Activated naive CD8-positive, alpha-beta T cell (primary cell): Measurements from ENCODE around the gene PRPS1.
"Not testable (repeated sequence)": the region's sequence is repeated elsewhere in the genome, so short reads cannot be mapped to it uniquely, and the experiment has no call there.

Experiments used
- H3K27ac Mint-ChIP-seq: one replicate; pipeline ENCODE4 v1.8.0; 2021; ENCODE audit warnings: mixed read lengths
- H3K27me3 Mint-ChIP-seq: one replicate; pipeline ENCODE4 v1.8.0; 2021; ENCODE audit warnings: mixed read lengths
- H3K36me3 Mint-ChIP-seq: one replicate; pipeline ENCODE4 v1.8.0; 2021; ENCODE audit warnings: mixed read lengths
- H3K4me1 Mint-ChIP-seq: one replicate; pipeline ENCODE4 v1.8.0; 2021; ENCODE audit warnings: low read depth, mixed read lengths
- H3K4me3 Mint-ChIP-seq: one replicate; pipeline ENCODE4 v1.8.0; 2021; ENCODE audit warnings: mild to moderate bottlenecking, mixed read lengths
- H3K9me3 Mint-ChIP-seq: one replicate; pipeline ENCODE4 v1.8.0; 2021; ENCODE audit warnings: low read depth, mixed read lengths

Gene PRPS1

GRCh38 chrX:107627838-107628661 is at the start of gene PRPS1:
Gene PRPS1, plus strand, starts transcription at chrX:107628510. Its CDS starts 119 bp downstream, at chrX:107628629.
- Mint-ChIP-seq H3K4me3 (peak within 1 kb of the TSS; percentile 96), H3K36me3 (peaks cover 2% of the 10 kb centered on the region), H3K27me3 (no peaks in the 10 kb centered on the region), H3K9me3 (no peaks in the 10 kb centered on the region), H3K4me1 (peaks cover 28% of the 10 kb centered on the region), H3K27ac (peak within 1 kb of the TSS; percentile 95)

- H3K27me3 Mint-ChIP-seq: no peaks in the 10 kb centered on the region
- no peak overlapping the region for H3K4me3 Mint-ChIP-seq
- no peak overlapping the region for H3K27ac Mint-ChIP-seq
- no peaks in the 10 kb centered on the region for H3K36me3 Mint-ChIP-seq
- no peaks in the 10 kb centered on the region for H3K4me1 Mint-ChIP-seq
- no peaks in the 10 kb centered on the region for H3K9me3 Mint-ChIP-seq
These were observed 48.4 kb upstream of the PRPS1 start for GRCh38 chrX:107579956-107580355.

- H3K36me3 Mint-ChIP-seq: no peaks in the 10 kb centered on the region
- no peaks in the 10 kb centered on the region for H3K9me3 Mint-ChIP-seq
- H3K27ac Mint-ChIP-seq: no peak overlapping the region
- no peak overlapping the region for H3K4me3 Mint-ChIP-seq
- no peaks in the 10 kb centered on the region for H3K4me1 Mint-ChIP-seq
- H3K27me3 Mint-ChIP-seq: no peaks in the 10 kb centered on the region
These were observed 46.4 kb upstream of the PRPS1 start for GRCh38 chrX:107581923-107582322.

GRCh38 chrX:107589243-107589642 is 39.1 kb upstream of the PRPS1 start:
- no peaks in the 10 kb centered on the region for H3K9me3 Mint-ChIP-seq
- H3K36me3 Mint-ChIP-seq: no peaks in the 10 kb centered on the region
- no peaks in the 10 kb centered on the region for H3K27me3 Mint-ChIP-seq
- no peak overlapping the region for H3K4me3 Mint-ChIP-seq
- H3K27ac Mint-ChIP-seq: no peak overlapping the region
- H3K4me1 Mint-ChIP-seq: no peaks in the 10 kb centered on the region

GRCh38 chrX:107596651-107597050 is 31.7 kb upstream of the PRPS1 start:
- no peaks in the 10 kb centered on the region for H3K36me3 Mint-ChIP-seq
- H3K27ac Mint-ChIP-seq: no peak overlapping the region
- H3K4me1 Mint-ChIP-seq: no peaks in the 10 kb centered on the region
- H3K27me3 Mint-ChIP-seq: no peaks in the 10 kb centered on the region
- no peaks in the 10 kb centered on the region for H3K9me3 Mint-ChIP-seq
- H3K4me3 Mint-ChIP-seq: no peak overlapping the region

- no peaks in the 10 kb centered on the region for H3K9me3 Mint-ChIP-seq
- H3K4me1 Mint-ChIP-seq: no peaks in the 10 kb centered on the region
- H3K27me3 Mint-ChIP-seq: no peaks in the 10 kb centered on the region
- no peaks in the 10 kb centered on the region for H3K36me3 Mint-ChIP-seq
- H3K27ac Mint-ChIP-seq: no peak overlapping the region
- no peak overlapping the region for H3K4me3 Mint-ChIP-seq
These were observed 31.0 kb upstream of the PRPS1 start for GRCh38 chrX:107597264-107597663.

- H3K27me3 Mint-ChIP-seq: no peaks in the 10 kb centered on the region
- no peak overlapping the region for H3K4me3 Mint-ChIP-seq
- no peaks in the 10 kb centered on the region for H3K4me1 Mint-ChIP-seq
- no peaks in the 10 kb centered on the region for H3K9me3 Mint-ChIP-seq
- H3K27ac Mint-ChIP-seq: no peak overlapping the region
- no peaks in the 10 kb centered on the region for H3K36me3 Mint-ChIP-seq
These were observed 30.5 kb upstream of the PRPS1 start for GRCh38 chrX:107597791-107598190.

- H3K9me3 Mint-ChIP-seq: no peaks in the 10 kb centered on the region
- H3K4me3 Mint-ChIP-seq: no peak overlapping the region
- no peaks in the 10 kb centered on the region for H3K4me1 Mint-ChIP-seq
- H3K27ac Mint-ChIP-seq: no peak overlapping the region
- no peaks in the 10 kb centered on the region for H3K27me3 Mint-ChIP-seq
- H3K36me3 Mint-ChIP-seq: no peaks in the 10 kb centered on the region
These were observed 28.9 kb upstream of the PRPS1 start for GRCh38 chrX:107599450-107599861.

- no peaks in the 10 kb centered on the region for H3K27me3 Mint-ChIP-seq
- no peaks in the 10 kb centered on the region for H3K36me3 Mint-ChIP-seq
- H3K9me3 Mint-ChIP-seq: no peaks in the 10 kb centered on the region
- H3K4me3 Mint-ChIP-seq: no peak overlapping the region
- no peaks in the 10 kb centered on the region for H3K4me1 Mint-ChIP-seq
- H3K27ac Mint-ChIP-seq: no peak overlapping the region
These were observed 27.9 kb upstream of the PRPS1 start for GRCh38 chrX:107600366-107600765.

- Mint-ChIP-seq H3K9me3 (no peaks in the 10 kb centered on the region), H3K4me3 (no peak overlapping the region), H3K27ac (no peak overlapping the region), H3K27me3 (no peaks in the 10 kb centered on the region), H3K36me3 (no peaks in the 10 kb centered on the region), H3K4me1 (no peaks in the 10 kb centered on the region)
These were observed 27.0 kb upstream of the PRPS1 start for GRCh38 chrX:107601326-107601725.

GRCh38 chrX:107601759-107602158 is 26.6 kb upstream of the PRPS1 start:
- H3K9me3 Mint-ChIP-seq: no peaks in the 10 kb centered on the region
- H3K4me1 Mint-ChIP-seq: no peaks in the 10 kb centered on the region
- no peaks in the 10 kb centered on the region for H3K27me3 Mint-ChIP-seq
- H3K4me3 Mint-ChIP-seq: no peak overlapping the region
- H3K36me3 Mint-ChIP-seq: no peaks in the 10 kb centered on the region
- no peak overlapping the region for H3K27ac Mint-ChIP-seq

GRCh38 chrX:107602694-107603239 is 25.5 kb upstream of the PRPS1 start:
- Mint-ChIP-seq H3K4me1 (no peaks in the 10 kb centered on the region), H3K36me3 (no peaks in the 10 kb centered on the region), H3K27ac (no peak overlapping the region), H3K27me3 (no peaks in the 10 kb centered on the region), H3K4me3 (no peak overlapping the region), H3K9me3 (no peaks in the 10 kb centered on the region)

- Mint-ChIP-seq H3K27me3 (no peaks in the 10 kb centered on the region), H3K9me3 (no peaks in the 10 kb centered on the region), H3K4me3 (no peak overlapping the region), H3K27ac (no peak overlapping the region), H3K36me3 (no peaks in the 10 kb centered on the region), H3K4me1 (no peaks in the 10 kb centered on the region)
These were observed 24.7 kb upstream of the PRPS1 start for GRCh38 chrX:107603429-107604159.

GRCh38 chrX:107609061-107609460 is 19.2 kb upstream of the PRPS1 start:
- H3K9me3 Mint-ChIP-seq, H3K4me1 Mint-ChIP-seq, H3K27me3 Mint-ChIP-seq, H3K36me3 Mint-ChIP-seq, H3K4me3 Mint-ChIP-seq, H3K27ac Mint-ChIP-seq: not testable (repeated sequence)

GRCh38 chrX:107610667-107611066 is 17.6 kb upstream of the PRPS1 start:
- no peak overlapping the region for H3K27ac Mint-ChIP-seq
- H3K9me3 Mint-ChIP-seq: no peaks in the 10 kb centered on the region
- H3K36me3 Mint-ChIP-seq: no peaks in the 10 kb centered on the region
- H3K4me3 Mint-ChIP-seq: no peak overlapping the region
- H3K27me3 Mint-ChIP-seq: no peaks in the 10 kb centered on the region
- H3K4me1 Mint-ChIP-seq: no peaks in the 10 kb centered on the region
